Hematopoietic multipotent progenitor cell treated with erythropoietin and hydrocortisone succinate and interleukin-3 and kit ligand, for 17 days (in vitro differentiated cells): ENCODE data around the gene TNK2.
"Not testable (repeated sequence)": the region's sequence is repeated elsewhere in the genome, so short reads cannot be mapped to it uniquely, and the experiment has no call there.

ENCODE experiments used
- DNase-seq: peaks from one replicate; pipeline ENCODE4 v3.0.0-alpha.2; 2015; ENCODE audit warnings: low spot score

The TNK2 gene

DNA sequence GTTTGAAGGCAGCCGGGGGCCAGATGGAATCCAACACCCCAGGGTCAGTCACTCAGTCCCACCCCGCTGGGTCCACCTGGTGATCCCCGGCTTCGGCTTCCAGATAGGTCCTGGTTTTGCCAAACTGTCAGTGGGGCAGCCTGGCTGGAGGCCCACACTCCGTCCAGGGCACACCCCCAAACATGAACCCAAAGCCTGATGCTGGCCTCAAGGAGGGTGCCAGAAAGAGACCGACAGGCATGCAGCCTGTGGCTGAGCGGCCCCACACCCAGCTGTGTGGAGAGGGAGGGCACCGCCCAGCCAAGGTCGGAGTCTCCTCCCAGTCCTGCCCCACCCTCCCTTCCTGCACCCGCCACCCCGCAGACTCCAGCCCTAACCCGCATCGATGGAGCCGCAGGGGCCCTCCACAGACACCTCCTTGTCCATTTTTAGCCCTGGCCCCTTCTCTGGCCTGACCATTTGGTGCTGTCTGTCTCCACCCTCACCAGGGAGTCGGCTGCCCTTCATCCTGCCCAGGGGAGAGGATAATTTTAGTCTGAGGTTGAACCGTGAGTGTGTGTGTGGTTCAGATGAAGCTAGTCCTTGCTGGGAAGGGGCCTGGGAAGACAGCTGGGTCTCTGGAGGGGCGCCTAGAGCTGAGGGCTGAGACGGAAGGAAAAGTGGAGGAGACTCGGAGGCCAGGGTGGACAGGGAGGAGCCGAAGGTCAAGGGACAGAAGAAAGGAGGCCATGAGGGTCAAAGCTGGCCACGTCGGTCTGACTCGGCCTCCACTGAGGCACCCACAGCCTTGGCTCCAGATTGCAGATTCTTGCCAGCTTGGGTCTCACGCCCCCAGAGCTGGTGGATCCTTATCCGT is 23.1 kb downstream of the TNK2 start:
- peak; percentile 50 for DNase-seq

DNA sequence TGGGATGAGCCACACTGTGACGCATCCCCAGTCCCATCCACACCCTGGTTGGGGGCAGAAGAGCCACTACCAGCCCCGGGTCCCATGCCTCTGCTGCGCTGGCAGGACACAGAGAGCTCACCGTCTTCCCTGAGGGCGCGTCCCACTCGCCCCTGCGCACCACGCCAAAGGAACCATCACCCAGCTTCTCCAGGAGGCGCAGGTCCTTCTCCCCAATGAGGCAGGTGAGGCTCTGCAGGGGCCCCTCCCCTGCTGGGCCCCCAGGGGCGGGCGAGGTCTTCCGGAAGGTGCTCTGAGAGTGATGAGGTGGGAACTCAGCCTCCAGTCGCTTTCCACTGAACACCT is 23.7 kb downstream of the TNK2 start:
- no peak for DNase-seq

DNA sequence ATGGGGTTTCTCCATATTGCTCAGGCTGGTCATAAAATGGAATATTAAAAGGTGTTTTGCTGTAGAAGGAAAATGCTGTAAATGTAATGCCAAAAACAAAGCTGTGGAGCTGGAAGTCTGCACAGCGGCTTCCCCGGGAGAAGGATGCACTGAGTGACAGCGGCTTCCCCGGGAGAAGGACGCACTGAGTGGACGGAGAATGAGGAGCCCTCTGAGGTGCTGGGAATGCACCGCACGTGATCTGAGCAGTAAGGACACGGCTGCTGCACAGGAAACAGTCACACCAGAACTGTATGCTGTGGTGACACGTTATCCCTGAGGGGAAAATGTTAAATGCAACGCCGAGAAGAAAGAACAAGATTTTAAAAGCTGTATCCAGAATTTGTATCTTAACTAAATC is 24.6 kb downstream of the TNK2 start:
- no peak for DNase-seq

- no peak for DNase-seq
These were observed 25.2 kb downstream of the TNK2 start for GRCh38 chr3:195883160-195883559.

- no peak for DNase-seq
These were observed 26.3 kb downstream of the TNK2 start for GRCh38 chr3:195882002-195882441.

- no peak for DNase-seq
These were observed 26.9 kb downstream of the TNK2 start for GRCh38 chr3:195881276-195881988.

GRCh38 chr3:195880037-195880431 is 28.3 kb downstream of the TNK2 start:
- no peak for DNase-seq

GRCh38 chr3:195879416-195880036 is 28.8 kb downstream of the TNK2 start:
- no peak for DNase-seq

DNA sequence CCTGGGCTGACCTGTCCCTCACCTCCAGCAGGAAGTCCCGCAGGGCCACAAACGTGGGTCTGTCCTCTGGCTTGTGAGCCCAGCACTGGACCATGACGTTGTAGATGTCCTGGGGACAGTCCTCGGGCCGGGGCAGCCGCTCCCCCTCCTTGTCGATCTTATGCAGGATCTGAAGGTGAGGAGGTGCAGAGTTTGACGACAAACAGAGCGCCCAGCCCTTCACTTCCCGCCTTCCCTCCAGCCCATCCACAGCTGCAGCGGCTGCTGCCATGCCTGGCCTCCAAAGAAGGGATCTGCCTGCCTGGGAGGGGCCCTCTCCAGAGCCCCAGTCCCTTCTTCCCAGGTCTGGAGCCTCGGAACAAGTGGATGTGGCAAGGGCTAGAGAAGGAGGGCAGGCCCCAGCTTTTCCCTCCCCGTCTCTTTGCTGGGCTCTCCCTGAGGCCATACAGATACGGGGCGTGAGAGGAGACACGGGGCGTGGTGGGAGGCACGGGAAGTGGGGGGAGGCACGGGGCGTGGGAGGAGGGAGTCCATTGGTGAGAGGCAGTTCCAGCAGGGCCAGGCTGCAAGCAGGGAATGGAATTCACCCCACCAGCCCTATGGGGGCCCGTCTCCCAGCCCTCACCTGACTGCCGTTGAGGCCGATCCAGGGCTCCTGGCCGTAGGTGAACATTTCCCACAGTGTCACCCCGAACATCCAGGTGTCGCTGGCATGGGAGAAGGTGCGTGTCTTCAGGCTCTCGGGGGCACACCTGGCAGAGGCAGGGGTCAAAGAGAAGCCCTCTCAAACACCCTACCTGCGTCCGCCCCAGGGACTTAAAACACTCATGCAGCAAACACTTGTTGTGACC is 29.7 kb downstream of the TNK2 start:
- no peak for DNase-seq

- DNase-seq: no peak
These were observed 30.5 kb downstream of the TNK2 start for GRCh38 chr3:195877767-195878423.

DNA sequence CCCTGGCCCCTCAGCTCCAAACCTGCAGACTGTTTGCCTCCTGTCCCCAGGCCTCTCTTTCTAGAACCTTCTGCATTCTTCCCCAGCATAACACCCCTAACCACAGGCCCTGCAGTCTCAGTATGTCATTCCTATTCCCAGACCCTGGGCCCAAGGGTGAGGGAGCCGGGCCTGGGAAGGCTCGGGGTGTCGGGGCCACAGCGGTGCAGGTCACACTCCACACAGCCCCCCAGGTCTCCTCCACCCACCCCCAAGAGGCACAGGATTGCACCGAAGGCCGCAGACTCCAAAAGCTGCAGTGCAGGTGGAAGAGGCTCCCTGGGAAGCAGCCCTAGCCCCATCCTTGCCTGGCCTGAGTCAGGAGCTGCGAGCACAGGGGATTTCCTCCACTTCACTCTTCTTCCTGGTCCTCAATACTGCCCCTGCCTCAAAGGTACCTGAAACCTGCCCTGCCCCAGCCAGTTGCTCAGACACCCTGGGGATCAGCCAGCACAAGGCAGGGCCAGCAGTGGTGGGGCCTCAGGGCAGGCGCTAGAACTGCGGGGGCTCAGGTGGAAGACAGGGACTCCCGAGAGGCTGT is 31.1 kb downstream of the TNK2 start:
- DNase-seq: no peak

DNA sequence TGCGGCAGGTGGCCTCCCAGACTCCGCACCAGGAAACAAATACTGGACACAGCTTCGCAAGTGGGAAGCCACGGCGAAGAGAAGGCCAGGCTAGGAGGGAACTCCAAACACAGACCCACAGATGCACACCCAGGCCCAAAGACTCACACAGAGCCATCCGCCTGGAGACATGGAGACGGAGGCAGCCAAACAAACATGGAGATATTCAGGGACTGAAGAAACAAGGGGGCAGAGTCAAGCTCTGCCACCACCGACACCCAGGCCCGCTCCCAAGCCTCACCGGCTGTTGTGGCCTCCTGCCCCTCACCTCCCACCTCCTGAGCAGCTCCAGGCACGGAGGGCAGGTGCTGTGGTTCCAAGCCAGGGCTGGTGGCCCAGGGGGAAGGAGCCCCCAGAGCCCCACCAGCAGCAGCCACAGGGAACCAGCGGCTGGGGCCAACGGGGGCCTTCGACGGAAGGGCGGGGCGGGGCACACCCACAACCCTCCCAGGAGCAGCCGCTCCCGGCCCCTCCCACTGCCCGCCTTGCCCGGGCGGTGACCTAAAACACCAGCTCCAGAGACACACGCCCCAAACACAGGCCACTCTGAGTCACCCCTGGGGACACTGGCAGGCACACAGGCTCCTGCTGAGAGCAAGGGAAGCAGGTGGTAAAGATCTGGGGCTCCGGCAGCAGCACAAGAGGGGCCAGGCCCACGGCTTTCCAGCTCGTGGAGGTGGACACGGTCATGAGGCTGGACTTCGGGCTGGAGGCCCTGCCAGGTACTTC is 31.9 kb downstream of the TNK2 start:
- DNase-seq: peak; percentile 93

- DNase-seq: no peak
These were observed 32.7 kb downstream of the TNK2 start for GRCh38 chr3:195875482-195876236.

- no peak for DNase-seq
These were observed 34.4 kb downstream of the TNK2 start for GRCh38 chr3:195873971-195874370.

DNA sequence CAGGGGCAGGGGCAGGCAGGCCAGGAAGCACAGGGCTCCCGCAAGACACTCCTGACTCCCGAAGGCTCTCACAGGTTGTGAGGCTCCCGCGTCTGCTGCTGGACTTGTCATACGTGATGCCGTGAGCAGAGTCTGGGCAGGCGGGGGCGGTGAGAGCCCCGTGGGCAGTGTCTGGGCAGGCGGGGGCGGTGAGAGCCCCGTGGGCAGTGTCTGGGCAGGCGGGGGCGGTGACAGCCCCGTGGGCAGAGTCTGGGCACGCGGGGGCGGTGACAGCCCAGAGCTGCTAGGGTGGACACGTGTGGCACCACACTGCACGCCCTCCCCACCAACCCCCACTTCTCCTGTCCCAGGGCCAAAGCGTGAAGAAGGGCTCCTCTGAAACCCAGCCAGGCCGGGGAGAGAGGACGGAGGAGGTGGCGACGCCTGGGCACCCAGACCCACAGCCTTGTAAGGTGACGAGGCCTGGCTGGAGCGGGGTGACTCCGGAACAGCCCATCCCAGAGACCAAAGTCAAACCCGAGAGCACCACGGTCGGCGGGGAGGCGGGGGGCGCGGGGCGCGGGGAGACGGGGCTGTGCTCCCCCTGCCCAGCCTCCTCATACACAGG is 35.0 kb downstream of the TNK2 start:
- no peak for DNase-seq

- DNase-seq: no peak
These were observed 35.6 kb downstream of the TNK2 start for GRCh38 chr3:195872800-195873199.

- no peak for DNase-seq
These were observed 36.3 kb downstream of the TNK2 start for GRCh38 chr3:195872097-195872496.

DNA sequence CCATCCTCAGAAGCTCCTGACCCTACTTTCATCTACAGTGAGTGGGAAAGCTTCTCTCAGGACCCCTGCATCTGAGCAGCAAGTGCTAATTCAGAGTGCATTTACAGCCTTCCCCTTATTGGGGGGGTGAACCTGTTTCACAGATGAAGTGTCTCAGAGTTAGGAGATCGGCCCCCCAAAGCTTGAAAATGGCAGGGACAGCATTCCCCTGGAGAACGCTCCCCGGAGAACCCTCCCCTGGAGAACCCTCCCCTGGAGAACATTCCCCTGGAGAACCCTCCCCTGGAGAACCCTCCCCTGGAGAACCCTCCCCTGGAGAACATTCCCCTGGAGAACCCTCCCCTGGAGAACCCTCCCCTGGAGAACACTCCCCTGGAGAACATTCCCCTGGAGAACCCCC is 36.7 kb downstream of the TNK2 start:
- DNase-seq: not testable (repeated sequence)

GRCh38 chr3:195870937-195871336 is 37.4 kb downstream of the TNK2 start:
- DNase-seq: no peak
